ENCODE results near the gene SRBD1. TPM values are rescaled to one million over a fixed set of nuclear protein-coding genes. Genes with fewer than 3 reads are reported as not detected.

SRBD1 gene
- total RNA-seq, 3 donors from 2014 or later (not counting 1 experiment from before 2014, with no cell fraction given) = 34.5 to 40.0 (median 38.8) TPM

GRCh38 chr2:45652090-45653031 lies 41.3 kb upstream of the SRBD1 start:
- 5% methylated on average over 53 of the region's 53 CpGs for WGBS (ENCODE audit: insufficient coverage)
- Mint-ChIP-seq H3K4me3 (peak overlapping the region; percentile 87), H3K27ac (peak overlapping the region; percentile 76 to 77), H3K9me3 (no peaks in the 10 kb centered on the region), H3K4me1 (peaks cover 28 to 35% of the 10 kb centered on the region in 2 donors), H3K27me3 (ENCODE audit: low read depth in 2 of 2) (no peaks in the 10 kb centered on the region), H3K36me3 (no peaks in the 10 kb centered on the region)
- Histone ChIP-seq H3K27ac (ENCODE audit: low read length) (no peak overlapping the region), H3K4me1 (ENCODE audit: control insufficient read depth, insufficient read depth, low read length) (peaks cover 19% of the 10 kb centered on the region), H3K36me3 (ENCODE audit: control insufficient read depth, insufficient read depth, low read length) (no peaks in the 10 kb centered on the region), H3K27me3 (ENCODE audit: control insufficient read depth, insufficient read depth, low read length) (no peaks in the 10 kb centered on the region), H3K9me3 (ENCODE audit: control insufficient read depth, insufficient read depth, low read length) (no peaks in the 10 kb centered on the region), H3K4me3 (ENCODE audit: low read length) (peak overlapping the region; percentile 72)
- no peak for ATAC-seq
- intact Hi-C loops (cut with micrococcal nuclease) = no loop called here
- no peak for TF ChIP-seq CTCF (IDR thresholded peaks at IDR 0.05)
- peak; percentile 24 to 55 for DNase-seq

GRCh38 chr2:45651415-45652089 lies 40.5 kb upstream of the SRBD1 start, which contains the start of gene PRKCE:
TSS of gene PRKCE (plus strand) at chr2:45651675.
- Mint-ChIP-seq H3K4me1 (peaks cover 28 to 35% of the 10 kb centered on the region in 2 donors), H3K36me3 (no peaks in the 10 kb centered on the region), H3K27me3 (ENCODE audit: low read depth in 2 of 2) (no peaks in the 10 kb centered on the region), H3K27ac (peak within 1 kb of the TSS; percentile 81 to 95), H3K4me3 (peak within 1 kb of the TSS; percentile 90), H3K9me3 (no peaks in the 10 kb centered on the region)
- Histone ChIP-seq H3K27ac (ENCODE audit: low read length) (peak within 1 kb of the TSS; percentile 66), H3K4me3 (ENCODE audit: low read length) (peak within 1 kb of the TSS; percentile 72), H3K36me3 (ENCODE audit: control insufficient read depth, insufficient read depth, low read length) (no peaks in the 10 kb centered on the region), H3K9me3 (ENCODE audit: control insufficient read depth, insufficient read depth, low read length) (no peaks in the 10 kb centered on the region), H3K27me3 (ENCODE audit: control insufficient read depth, insufficient read depth, low read length) (no peaks in the 10 kb centered on the region), H3K4me1 (ENCODE audit: control insufficient read depth, insufficient read depth, low read length) (peaks cover 19% of the 10 kb centered on the region)
- under 1% methylated on average over 65 of the region's 66 CpGs for WGBS (ENCODE audit: insufficient coverage)
- peak; percentile 27 to 44 (median 30) for ATAC-seq
- intact Hi-C loops (cut with micrococcal nuclease) = loop anchor here (1.0 kb wide), 1 partner anchor 83 kb away; no protein-coding TSS in a partner anchor
- DNase-seq = peak; percentile 52 to 59
- no peak for TF ChIP-seq CTCF (IDR thresholded peaks at IDR 0.05)

GRCh38 chr2:45650851-45651414 lies 39.9 kb upstream of the SRBD1 start:
- H3K36me3 Mint-ChIP-seq = no peaks in the 10 kb centered on the region
- DNase-seq (peak; percentile 89 to 99), ATAC-seq (peak; percentile 83 to 96 (median 90))
- peaks cover 19% of the 10 kb centered on the region for H3K4me1 ChIP-seq (ENCODE audit: control insufficient read depth, insufficient read depth, low read length)
- H3K9me3 Mint-ChIP-seq = no peaks in the 10 kb centered on the region
- TF ChIP-seq CTCF (IDR thresholded peaks at IDR 0.05) = no peak
- no peaks in the 10 kb centered on the region for H3K36me3 ChIP-seq (ENCODE audit: control insufficient read depth, insufficient read depth, low read length)
- H3K9me3 ChIP-seq (ENCODE audit: control insufficient read depth, insufficient read depth, low read length) = no peaks in the 10 kb centered on the region
- intact Hi-C loops (cut with micrococcal nuclease) = loop anchor here (1.0 kb wide), 1 partner anchor 83 kb away; no protein-coding TSS in a partner anchor
- peak overlapping the region; percentile 66 for H3K27ac ChIP-seq (ENCODE audit: low read length)
- H3K4me3 Mint-ChIP-seq = peak overlapping the region; percentile 90
- no peaks in the 10 kb centered on the region for H3K27me3 ChIP-seq (ENCODE audit: control insufficient read depth, insufficient read depth, low read length)
- peaks cover 28 to 35% of the 10 kb centered on the region in 2 donors for H3K4me1 Mint-ChIP-seq
- peak overlapping the region; percentile 81 to 95 for H3K27ac Mint-ChIP-seq
- no peaks in the 10 kb centered on the region for H3K27me3 Mint-ChIP-seq (ENCODE audit: low read depth in 2 of 2)
- peak overlapping the region; percentile 72 for H3K4me3 ChIP-seq (ENCODE audit: low read length)
- under 1% methylated on average over 79 of the region's 79 CpGs for WGBS (ENCODE audit: insufficient coverage)
